Stomach (tissue), 4 donors: Measurements from ENCODE around the gene MLEC.

ENCODE experiments used
- POLR2A ChIP-seq, 4 donors: fragments of 450-650 bp; IDR thresholded peaks; one replicate each; pipeline ENCODE4 v1.6.1; 2016; ENCODE audit warnings: antibody characterized with exemption in 4 of 4, control low read depth in 2 of 4, mild to moderate bottlenecking in 1 of 4, moderate library complexity in 1 of 4
- POLR2AphosphoS5 ChIP-seq, 3 donors: sonication (generic); formaldehyde crosslinking; IDR thresholded peaks; one replicate each; pipeline ENCODE4 v1.6.1; 2016; ENCODE audit warnings: antibody characterized with exemption in 3 of 3
- TF ChIP-seq, protein P1 (sequence below), 7 experiments: fragments of 450-650 bp in 4 of 7; fragments of 200-600 bp in 3 of 7; sonication (generic) in 3 of 7; IDR thresholded peaks; one replicate each; pipeline ENCODE4 v1.5.1; 2016 to 2019; ENCODE audit warnings: antibody characterized with exemption in 7 of 7, control low read depth in 2 of 7, mild to moderate bottlenecking in 1 of 7

DNA sequence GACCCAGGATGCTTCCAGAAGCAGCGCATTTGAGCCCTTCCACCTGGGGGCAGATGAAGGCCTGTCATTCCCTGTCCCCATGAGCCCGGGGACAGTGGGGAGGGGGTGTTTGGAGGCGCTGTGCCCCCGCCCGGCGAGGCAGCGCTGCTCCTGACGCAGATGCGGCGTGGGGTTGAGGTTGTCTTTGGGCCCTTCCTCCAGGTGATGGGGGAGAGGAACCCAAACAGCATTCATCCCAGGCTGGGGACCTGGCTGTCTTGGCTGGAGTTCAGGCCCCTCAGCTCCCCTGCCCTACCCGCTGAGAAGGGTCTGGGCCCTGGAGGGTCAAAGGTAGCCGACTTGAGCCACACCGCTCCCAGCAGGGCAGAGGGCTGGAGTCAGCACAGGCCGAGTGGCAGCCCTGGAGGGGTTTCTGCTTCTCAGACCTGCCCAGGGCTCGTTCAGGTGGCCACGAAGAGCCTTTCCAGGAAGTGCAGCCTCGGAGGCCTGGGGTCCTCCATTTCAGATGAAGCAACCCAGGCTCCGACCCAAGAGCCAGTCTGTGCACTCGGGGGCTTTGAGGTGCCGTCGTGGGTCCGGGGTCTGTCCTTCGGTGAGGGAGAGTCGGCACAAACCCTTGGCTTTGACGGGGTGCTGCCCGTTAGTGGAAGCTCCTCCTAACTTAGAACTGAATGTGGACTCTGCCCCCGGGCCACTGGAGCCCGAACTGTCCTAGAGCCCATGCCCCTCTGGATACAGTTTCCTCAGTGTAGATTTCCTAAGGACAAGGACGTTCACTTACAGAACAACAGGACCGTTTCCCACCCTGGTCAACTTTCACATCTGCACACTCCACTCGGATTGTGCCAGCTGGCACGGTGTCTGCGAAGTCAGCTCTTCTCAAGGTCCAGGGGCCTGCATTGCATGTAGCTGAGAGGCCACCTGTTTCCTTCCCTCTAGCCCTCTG, 54.8 kb downstream of the MLEC start:
- TF ChIP-seq POLR2A (IDR thresholded peaks at IDR 0.05) (no peak), POLR2AphosphoS5 (IDR thresholded peaks at IDR 0.05) (no peak)
- TF ChIP-seq, protein P1, sequence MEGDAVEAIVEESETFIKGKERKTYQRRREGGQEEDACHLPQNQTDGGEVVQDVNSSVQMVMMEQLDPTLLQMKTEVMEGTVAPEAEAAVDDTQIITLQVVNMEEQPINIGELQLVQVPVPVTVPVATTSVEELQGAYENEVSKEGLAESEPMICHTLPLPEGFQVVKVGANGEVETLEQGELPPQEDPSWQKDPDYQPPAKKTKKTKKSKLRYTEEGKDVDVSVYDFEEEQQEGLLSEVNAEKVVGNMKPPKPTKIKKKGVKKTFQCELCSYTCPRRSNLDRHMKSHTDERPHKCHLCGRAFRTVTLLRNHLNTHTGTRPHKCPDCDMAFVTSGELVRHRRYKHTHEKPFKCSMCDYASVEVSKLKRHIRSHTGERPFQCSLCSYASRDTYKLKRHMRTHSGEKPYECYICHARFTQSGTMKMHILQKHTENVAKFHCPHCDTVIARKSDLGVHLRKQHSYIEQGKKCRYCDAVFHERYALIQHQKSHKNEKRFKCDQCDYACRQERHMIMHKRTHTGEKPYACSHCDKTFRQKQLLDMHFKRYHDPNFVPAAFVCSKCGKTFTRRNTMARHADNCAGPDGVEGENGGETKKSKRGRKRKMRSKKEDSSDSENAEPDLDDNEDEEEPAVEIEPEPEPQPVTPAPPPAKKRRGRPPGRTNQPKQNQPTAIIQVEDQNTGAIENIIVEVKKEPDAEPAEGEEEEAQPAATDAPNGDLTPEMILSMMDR (IDR thresholded peaks at IDR 0.05): no peak
